ENCODE measurements around the gene TEAD1.
A peak's percentile ranks its signal among the peaks of the same experiment; 100 is the strongest.

TEAD1 gene

DNA sequence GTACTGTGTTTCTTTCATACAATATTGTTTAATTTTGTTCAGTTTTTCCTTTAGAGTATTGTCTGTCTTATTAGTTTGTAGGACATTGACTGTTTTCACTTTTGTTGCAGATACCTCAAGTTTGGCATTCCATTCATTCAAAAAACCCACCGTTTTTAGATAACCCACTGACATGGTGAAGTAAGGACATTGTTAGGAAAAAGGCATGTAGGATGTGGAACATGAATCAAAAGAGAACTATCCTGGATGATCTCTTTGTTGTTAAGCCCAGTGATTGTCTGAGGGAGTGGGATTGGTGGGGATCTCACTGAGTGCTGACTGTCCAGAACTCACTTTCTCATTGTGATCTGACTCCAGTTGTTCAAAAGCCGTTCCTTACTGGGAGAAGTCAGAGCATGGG, 119.3 kb downstream of the TEAD1 start:
- TF ChIP-seq, protein P1, sequence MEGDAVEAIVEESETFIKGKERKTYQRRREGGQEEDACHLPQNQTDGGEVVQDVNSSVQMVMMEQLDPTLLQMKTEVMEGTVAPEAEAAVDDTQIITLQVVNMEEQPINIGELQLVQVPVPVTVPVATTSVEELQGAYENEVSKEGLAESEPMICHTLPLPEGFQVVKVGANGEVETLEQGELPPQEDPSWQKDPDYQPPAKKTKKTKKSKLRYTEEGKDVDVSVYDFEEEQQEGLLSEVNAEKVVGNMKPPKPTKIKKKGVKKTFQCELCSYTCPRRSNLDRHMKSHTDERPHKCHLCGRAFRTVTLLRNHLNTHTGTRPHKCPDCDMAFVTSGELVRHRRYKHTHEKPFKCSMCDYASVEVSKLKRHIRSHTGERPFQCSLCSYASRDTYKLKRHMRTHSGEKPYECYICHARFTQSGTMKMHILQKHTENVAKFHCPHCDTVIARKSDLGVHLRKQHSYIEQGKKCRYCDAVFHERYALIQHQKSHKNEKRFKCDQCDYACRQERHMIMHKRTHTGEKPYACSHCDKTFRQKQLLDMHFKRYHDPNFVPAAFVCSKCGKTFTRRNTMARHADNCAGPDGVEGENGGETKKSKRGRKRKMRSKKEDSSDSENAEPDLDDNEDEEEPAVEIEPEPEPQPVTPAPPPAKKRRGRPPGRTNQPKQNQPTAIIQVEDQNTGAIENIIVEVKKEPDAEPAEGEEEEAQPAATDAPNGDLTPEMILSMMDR (IDR thresholded peaks at IDR 0.05; ENCODE audit: unreplicated experiment in 3 of 3): no peak
- Mint-ChIP-seq H3K4me1 (peaks cover 11% of the 10 kb centered on the region), H3K36me3 (ENCODE audit: low read depth) (peaks cover 24% of the 10 kb centered on the region), H3K4me3 (no peak overlapping the region), H3K27ac (no peak overlapping the region), H3K27me3 (ENCODE audit: low read depth) (no peaks in the 10 kb centered on the region), H3K9me3 (no peaks in the 10 kb centered on the region)

DNA sequence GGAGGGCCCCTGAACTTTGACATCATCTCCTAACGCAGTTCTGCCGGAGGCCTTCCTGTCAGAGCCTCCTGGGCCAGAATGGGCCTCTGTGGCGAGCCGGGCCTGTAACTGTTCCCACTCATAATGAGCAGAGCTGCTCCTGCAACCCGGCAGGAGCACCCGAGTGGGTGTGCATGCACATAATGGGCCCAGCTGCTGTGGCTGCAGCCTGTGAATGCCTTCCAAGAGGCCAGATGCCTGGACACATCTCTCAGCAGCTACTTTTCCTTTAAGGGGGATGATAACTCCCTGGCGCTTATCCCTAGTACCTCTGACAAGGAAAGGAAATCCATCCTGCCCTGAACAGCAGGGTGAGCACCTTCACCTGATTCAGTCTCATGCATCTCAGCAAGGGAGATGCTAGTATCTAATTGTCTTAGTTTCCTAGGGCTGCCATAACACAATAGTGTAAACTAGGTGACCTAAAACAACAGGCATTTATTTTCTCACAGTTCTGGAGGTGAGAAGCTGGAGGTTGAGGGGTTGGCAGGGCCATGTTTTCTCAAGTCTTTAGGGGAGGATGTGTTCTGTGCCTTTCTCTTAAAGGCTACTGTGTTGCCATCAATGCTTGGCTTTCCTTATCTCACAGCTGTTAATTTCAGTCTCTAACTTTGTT, 120.5 kb downstream of the TEAD1 start:
- peaks cover 16% of the 10 kb centered on the region for H3K4me1 Mint-ChIP-seq
- H3K9me3 Mint-ChIP-seq: no peaks in the 10 kb centered on the region
- no peak overlapping the region for H3K27ac Mint-ChIP-seq
- no peak overlapping the region for H3K4me3 Mint-ChIP-seq
- H3K36me3 Mint-ChIP-seq (ENCODE audit: low read depth): peaks cover 24% of the 10 kb centered on the region
- H3K27me3 Mint-ChIP-seq (ENCODE audit: low read depth): no peaks in the 10 kb centered on the region
- TF ChIP-seq, protein P1 (IDR thresholded peaks at IDR 0.05; ENCODE audit: unreplicated experiment in 3 of 3): no peak

DNA sequence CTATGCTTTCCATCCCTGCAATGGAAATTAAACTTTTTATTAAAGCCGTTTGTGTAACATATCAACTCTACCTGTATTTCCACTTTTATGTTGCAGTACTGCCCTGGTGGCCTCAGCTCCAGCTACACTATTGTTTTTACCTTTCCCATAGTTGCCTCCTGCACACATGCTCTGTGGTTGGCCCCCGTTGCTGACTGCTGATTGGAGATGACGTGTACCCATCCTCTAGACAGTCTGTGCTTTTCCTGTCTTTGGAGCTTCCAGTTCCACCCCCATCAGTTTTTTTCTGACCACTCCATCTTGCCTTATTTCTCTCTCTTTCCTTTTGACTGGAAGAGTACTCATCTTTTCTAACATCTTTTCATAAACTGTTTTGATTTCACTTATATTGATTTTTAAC, 123.8 kb downstream of the TEAD1 start:
- Mint-ChIP-seq H3K27me3 (ENCODE audit: low read depth) (no peaks in the 10 kb centered on the region), H3K36me3 (ENCODE audit: low read depth) (peaks cover 24% of the 10 kb centered on the region), H3K27ac (no peak overlapping the region), H3K9me3 (no peaks in the 10 kb centered on the region), H3K4me3 (no peak overlapping the region), H3K4me1 (peaks cover 46% of the 10 kb centered on the region)
- TF ChIP-seq, protein P1 (IDR thresholded peaks at IDR 0.05; ENCODE audit: unreplicated experiment in 3 of 3): no peak

DNA sequence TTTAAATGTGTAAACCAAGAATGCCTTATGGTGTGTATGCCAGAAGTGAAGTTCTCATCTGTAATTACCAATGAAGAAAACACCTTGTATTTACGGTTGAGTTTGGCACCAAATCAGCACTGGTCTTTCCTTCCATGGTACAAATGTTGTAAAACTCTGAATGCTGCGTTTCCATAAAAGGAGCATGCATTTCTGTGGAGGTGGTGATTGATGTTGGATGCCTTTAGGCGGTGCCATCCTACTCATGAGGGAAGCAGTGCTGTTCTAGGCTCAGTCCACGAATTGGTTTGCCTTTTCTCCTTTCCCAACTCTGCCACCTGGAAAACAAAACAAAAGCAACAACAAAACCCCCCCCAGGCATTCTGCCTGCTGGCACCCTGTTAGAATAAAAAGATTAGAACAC, 124.4 kb downstream of the TEAD1 start:
- Mint-ChIP-seq H3K27ac (peak overlapping the region in 1 of 3 experiments; percentile 8), H3K36me3 (ENCODE audit: low read depth) (peaks cover 22% of the 10 kb centered on the region), H3K4me1 (peaks cover 51% of the 10 kb centered on the region), H3K27me3 (ENCODE audit: low read depth) (no peaks in the 10 kb centered on the region), H3K4me3 (no peak overlapping the region), H3K9me3 (no peaks in the 10 kb centered on the region)
- TF ChIP-seq, protein P1 (IDR thresholded peaks at IDR 0.05; ENCODE audit: unreplicated experiment in 3 of 3): no peak

DNA sequence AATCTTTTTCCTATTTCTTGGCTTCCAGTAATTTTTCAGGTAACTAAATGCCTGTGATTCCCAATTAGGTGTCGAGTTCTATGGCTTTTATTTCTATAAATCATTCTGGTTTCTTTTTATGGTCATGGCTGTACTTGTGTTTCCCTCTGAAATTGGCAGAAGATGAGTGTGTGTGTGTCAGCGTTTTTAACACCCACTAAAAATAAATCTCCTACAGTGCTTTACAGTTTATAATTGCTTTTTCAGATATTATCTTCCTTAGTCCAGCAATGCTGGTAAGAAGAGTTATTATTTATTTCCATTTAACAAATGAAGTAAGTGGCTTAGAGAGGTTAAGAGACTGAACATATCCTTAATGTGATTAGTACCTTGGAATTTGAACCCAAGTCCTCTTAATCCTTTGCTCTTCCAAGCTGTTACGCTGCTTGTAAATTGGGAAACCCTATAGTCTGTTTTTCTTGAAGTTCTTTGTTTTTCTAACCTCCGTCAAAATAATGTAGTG, 125.2 kb downstream of the TEAD1 start:
- TF ChIP-seq, protein P1 (IDR thresholded peaks at IDR 0.05; ENCODE audit: unreplicated experiment in 3 of 3): no peak
- H3K36me3 Mint-ChIP-seq (ENCODE audit: low read depth): peaks cover 19% of the 10 kb centered on the region
- peak overlapping the region; percentile 68 to 96 (median 84) for H3K27ac Mint-ChIP-seq
- no peaks in the 10 kb centered on the region for H3K9me3 Mint-ChIP-seq
- H3K4me1 Mint-ChIP-seq: peaks cover 53% of the 10 kb centered on the region
- no peaks in the 10 kb centered on the region for H3K27me3 Mint-ChIP-seq (ENCODE audit: low read depth)
- peak overlapping the region in 2 of 3 experiments; percentile 18 to 20 for H3K4me3 Mint-ChIP-seq

Data from nephron (organoid).